Peyer's patch (tissue), 4 donors: ENCODE results near the gene MDFIC2.

Source experiments
- POLR2A ChIP-seq, 2 donors: fragments of 450-650 bp; IDR thresholded peaks; one replicate each; pipeline ENCODE4 v1.5.1; 2017; ENCODE audit warnings: antibody characterized with exemption in 2 of 2, mild to moderate bottlenecking in 2 of 2, moderate library complexity in 2 of 2
- TF ChIP-seq, protein P1 (sequence below), 6 experiments: fragments of 450-650 bp in 4 of 6; fragments of 200-600 bp in 2 of 6; sonication (generic) in 1 of 6; IDR thresholded peaks; one replicate each; pipeline ENCODE4 v1.5.1; 2017 to 2019; ENCODE audit warnings: antibody characterized with exemption in 6 of 6, mild to moderate bottlenecking in 3 of 6, moderate library complexity in 1 of 6

DNA sequence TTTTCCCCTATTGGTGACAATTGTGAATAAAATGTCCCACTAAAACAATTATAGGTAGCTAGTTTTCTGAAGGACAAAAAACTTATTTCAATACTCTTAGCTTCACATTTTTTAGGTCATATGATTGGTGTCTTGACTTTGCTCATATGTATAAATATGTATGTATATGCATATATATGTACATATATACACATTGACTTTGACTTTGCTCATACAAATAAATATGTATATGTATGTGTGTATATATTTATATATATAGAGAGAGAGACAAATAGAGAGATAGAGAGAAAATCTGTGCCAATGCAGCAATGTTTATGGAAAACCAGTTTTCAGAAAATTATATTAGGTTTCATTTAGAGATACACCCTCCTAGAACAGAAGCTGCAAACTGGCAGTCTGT lies 5.7 kb downstream of the MDFIC2 start:
- TF ChIP-seq, protein P1, sequence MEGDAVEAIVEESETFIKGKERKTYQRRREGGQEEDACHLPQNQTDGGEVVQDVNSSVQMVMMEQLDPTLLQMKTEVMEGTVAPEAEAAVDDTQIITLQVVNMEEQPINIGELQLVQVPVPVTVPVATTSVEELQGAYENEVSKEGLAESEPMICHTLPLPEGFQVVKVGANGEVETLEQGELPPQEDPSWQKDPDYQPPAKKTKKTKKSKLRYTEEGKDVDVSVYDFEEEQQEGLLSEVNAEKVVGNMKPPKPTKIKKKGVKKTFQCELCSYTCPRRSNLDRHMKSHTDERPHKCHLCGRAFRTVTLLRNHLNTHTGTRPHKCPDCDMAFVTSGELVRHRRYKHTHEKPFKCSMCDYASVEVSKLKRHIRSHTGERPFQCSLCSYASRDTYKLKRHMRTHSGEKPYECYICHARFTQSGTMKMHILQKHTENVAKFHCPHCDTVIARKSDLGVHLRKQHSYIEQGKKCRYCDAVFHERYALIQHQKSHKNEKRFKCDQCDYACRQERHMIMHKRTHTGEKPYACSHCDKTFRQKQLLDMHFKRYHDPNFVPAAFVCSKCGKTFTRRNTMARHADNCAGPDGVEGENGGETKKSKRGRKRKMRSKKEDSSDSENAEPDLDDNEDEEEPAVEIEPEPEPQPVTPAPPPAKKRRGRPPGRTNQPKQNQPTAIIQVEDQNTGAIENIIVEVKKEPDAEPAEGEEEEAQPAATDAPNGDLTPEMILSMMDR (IDR thresholded peaks at IDR 0.05), result no peak
- no peak for TF ChIP-seq POLR2A (IDR thresholded peaks at IDR 0.05)
